ENCODE results near the gene STK10. TPM values are rescaled to one million over a fixed set of nuclear protein-coding genes. Genes with fewer than 3 reads are reported as not detected.

The STK10 gene
- total and polyA plus RNA-seq, 9 of the 15 experiments (the other 6 are each of a cell fraction or from before 2014, with no cell fraction given): 0.30 to 6.7 (median 2.4) TPM

DNA sequence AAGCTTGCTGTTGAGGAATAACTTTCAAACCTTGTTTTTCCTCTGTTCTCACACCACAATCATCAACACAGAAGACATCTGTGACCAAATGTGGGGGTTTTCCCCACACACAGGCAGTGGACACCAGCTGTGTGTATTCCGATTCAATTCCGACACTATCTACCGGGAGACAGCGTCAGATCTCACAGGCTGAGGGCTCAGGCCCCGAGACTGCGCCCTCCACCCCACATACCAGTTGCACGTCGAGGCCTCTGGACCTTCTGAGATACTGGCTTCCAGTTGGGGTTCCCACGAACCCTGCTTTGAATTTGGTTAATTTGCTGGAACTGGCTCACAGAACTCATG, 41.3 kb downstream of the STK10 start:
- Histone ChIP-seq H3K36me3 (ENCODE audit: control insufficient read depth, insufficient read depth, low read length) (no peaks in the 10 kb centered on the region; the same call in 2 of the 3 replicates), H3K9me3 (replicated peaks; ENCODE audit: control insufficient read depth, insufficient read depth, low read depth, low read length) (no peaks in the 10 kb centered on the region), H3K27ac (ENCODE audit: extremely low read depth, low read depth, low read length) (no peak overlapping the region), H2AFZ (ENCODE audit: low read depth, low read length) (no peak overlapping the region), H4K20me1 (replicated peaks; ENCODE audit: control insufficient read depth, insufficient read depth, low read length) (no peaks in the 10 kb centered on the region), H3K27me3 (ENCODE audit: control insufficient read depth in 2 of 2, insufficient read depth in 2 of 2, low read length in 2 of 2) (no peaks in the 10 kb centered on the region), H3K4me1 (replicated peaks in 1 of 2; ENCODE audit: control insufficient read depth in 2 of 2, insufficient read depth in 2 of 2, low read length in 2 of 2) (peaks cover 53 to 58% of the 10 kb centered on the region in 2 experiments; a peak in 4 of 5 replicates), H3K9me1 (ENCODE audit: control insufficient read depth, insufficient read depth, low read length) (no peaks in the 10 kb centered on the region), H3K4me2 (ENCODE audit: insufficient read depth, low read length) (no peak overlapping the region), H3K79me2 (ENCODE audit: control insufficient read depth, insufficient read depth, low read length) (no peaks in the 10 kb centered on the region; the same call in 2 of the 3 replicates), H3K4me3 (no peak overlapping the region), H3K9ac (ENCODE audit: insufficient read depth in 1 of 2, low read depth in 2 of 2, low read length in 2 of 2) (no peak overlapping the region)
- in situ Hi-C loops (cut with MboI) (no loop called here), intact Hi-C loops (cut with micrococcal nuclease) (no loop called here)
- BruUV-seq (replicated peaks): no TSS peak
- TF ChIP-seq, protein P1, sequence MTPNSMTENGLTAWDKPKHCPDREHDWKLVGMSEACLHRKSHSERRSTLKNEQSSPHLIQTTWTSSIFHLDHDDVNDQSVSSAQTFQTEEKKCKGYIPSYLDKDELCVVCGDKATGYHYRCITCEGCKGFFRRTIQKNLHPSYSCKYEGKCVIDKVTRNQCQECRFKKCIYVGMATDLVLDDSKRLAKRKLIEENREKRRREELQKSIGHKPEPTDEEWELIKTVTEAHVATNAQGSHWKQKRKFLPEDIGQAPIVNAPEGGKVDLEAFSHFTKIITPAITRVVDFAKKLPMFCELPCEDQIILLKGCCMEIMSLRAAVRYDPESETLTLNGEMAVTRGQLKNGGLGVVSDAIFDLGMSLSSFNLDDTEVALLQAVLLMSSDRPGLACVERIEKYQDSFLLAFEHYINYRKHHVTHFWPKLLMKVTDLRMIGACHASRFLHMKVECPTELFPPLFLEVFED (CRISPR knock-in tag; conservative IDR thresholded peaks at IDR 0.05): no peak
- WGBS (ENCODE audit: insufficient coverage, low coverage, missing lambda C conversion rate): 89% methylated on average over 9 of the region's 9 CpGs
- POLR2A ChIA-PET: interaction anchor here (0.6 to 2.1 kb wide), 3 partner anchors 10 to 321 kb away, joined by 3 to 7 read pairs (median 4); partner anchors contain the start of gene FBXW11
- FAIRE-seq: no peak
- peak in 1 of 4 experiments; percentile 12 for DNase-seq (ENCODE audit: extremely low read depth in 1 of 4, low spot score in 3 of 4)
- CTCF ChIA-PET (ENCODE audit: low intra/inter-chr PET ratio): interaction anchor here (0.6 kb wide), 1 partner anchor 29 kb away, joined by 3 read pairs; no protein-coding TSS in a partner anchor
- no peak for ATAC-seq
